ENCODE results near the gene PCDHGC5.

DNA sequence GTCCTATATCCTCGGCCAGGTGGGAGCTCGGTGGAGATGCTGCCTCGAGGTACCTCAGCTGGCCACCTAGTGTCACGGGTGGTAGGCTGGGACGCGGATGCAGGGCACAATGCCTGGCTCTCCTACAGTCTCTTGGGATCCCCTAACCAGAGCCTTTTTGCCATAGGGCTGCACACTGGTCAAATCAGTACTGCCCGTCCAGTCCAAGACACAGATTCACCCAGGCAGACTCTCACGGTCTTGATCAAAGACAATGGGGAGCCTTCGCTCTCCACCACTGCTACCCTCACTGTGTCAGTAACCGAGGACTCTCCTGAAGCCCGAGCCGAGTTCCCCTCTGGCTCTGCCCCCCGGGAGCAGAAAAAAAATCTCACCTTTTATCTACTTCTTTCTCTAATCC, 11.1 kb upstream of the PCDHGC5 start:
- TF ChIP-seq ZNF274 (IDR thresholded peaks at IDR 0.05; ENCODE audit: low read depth, low read length) (no peak), YY1 (IDR thresholded peaks at IDR 0.05; ENCODE audit: insufficient read depth, insufficient read length) (no peak)

Data from NT2/D1 (cell line).